Hematopoietic multipotent progenitor cell treated with erythropoietin and hydrocortisone succinate and interleukin-3 and kit ligand, for 6 days (in vitro differentiated cells): ENCODE results near the gene CTBP2.
"Not testable (repeated sequence)": the region's sequence is repeated elsewhere in the genome, so short reads cannot be mapped to it uniquely, and the experiment has no call there.

ENCODE experiments used
- DNase-seq: peaks from one replicate; pipeline ENCODE4 v3.0.0-alpha.2; 2015

The CTBP2 gene

GRCh38 chr10:124991835-124992234 is 168.5 kb downstream of the CTBP2 start:
- no peak for DNase-seq

- no peak for DNase-seq
Observed at GRCh38 chr10:124990671-124991625, 169.4 kb downstream of the CTBP2 start.

GRCh38 chr10:124989526-124989925 is 170.8 kb downstream of the CTBP2 start:
- DNase-seq: no peak

GRCh38 chr10:124988753-124989152 is 171.6 kb downstream of the CTBP2 start:
- not testable (repeated sequence) for DNase-seq

DNA sequence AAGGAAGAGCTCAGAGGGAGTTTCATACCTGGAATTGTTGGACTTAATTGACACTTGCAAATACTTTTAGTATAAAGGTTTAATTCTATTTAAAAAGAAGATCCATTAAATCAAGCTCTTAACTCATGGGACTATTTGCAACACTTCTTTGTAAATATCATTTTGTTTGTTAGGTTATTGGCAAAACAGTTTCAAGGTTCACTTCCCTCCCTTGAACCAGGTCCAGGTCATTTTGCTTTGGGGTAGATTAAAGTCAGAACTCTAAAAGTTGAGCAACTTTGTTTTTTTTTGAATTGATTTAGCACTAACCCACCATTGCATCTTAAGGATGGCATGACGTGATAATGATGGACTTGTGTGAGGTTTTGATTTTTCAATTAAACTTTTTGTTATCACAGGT is 172.6 kb downstream of the CTBP2 start:
- no peak for DNase-seq

GRCh38 chr10:124985162-124985561 is 175.2 kb downstream of the CTBP2 start:
- DNase-seq: no peak

GRCh38 chr10:124984376-124984775 is 176.0 kb downstream of the CTBP2 start:
- no peak for DNase-seq

GRCh38 chr10:124983321-124983720 is 177.0 kb downstream of the CTBP2 start:
- peak; percentile 30 for DNase-seq

- no peak for DNase-seq
Observed at GRCh38 chr10:124978376-124978725, 182.0 kb downstream of the CTBP2 start.

GRCh38 chr10:124977648-124978375 is 182.6 kb downstream of the CTBP2 start:
- DNase-seq: no peak

DNA sequence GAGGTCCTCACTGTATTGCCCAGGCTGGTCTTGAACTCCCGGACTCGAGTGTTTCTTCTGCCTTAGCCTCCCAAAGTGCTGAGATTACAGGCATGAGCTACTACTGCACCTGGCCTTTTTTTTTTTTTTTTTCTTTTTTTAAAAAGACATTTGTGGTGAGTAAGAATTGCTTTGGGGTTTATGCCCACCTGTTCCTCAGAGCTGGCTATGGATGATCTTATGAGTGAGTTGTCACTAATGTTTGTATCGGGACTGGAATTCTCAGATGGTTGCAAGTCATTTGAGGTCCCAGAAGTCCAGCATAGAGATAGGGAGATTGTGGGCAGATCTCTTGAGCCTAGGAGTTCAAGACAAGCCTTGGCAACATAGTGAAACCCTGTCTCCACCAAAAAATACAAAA is 183.2 kb downstream of the CTBP2 start:
- DNase-seq: no peak

DNA sequence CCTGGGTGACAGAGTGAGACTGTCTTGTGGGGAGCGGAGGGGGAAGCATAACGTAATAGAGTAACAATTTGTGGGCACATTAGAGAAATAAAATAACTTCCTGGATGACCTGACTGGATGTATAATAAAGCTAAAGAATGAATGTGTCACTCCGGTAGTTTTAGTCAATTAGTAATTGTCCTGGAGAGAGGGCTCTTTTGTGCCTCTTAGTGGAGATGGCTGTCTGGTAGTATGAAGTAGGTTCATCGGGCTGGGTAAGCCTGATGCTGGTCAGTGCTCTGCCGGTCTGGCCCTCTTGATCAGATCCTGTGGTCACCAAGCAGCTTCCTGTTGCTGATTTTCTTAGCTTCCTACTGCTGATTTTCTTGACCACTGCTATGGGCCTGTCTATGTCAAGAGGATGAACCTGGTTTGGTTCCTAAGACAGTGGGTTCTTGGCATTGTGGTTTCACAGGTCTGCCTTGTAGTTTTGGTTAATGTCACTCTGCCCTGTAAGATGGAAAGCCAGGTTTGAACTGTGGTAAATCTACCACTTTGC is 184.3 kb downstream of the CTBP2 start:
- peak; percentile 42 for DNase-seq

DNA sequence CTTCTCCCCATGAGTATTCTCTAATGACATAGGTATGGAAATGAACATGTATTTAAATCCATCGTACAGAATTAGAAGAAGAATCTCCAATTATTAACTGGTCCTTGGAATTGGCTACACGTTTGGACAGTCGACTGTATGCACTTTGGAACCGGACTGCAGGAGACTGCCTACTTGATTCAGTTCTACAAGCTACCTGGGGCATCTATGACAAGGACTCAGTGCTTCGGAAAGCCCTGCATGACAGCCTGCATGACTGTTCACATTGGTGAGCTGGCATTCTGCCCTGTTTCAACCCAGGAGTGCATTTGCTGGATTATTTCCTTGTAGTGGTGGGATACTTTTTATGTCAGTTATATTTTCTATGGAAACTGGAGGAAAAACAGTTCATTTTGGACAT is 186.2 kb downstream of the CTBP2 start:
- DNase-seq: no peak

GRCh38 chr10:124972637-124973036 is 187.7 kb downstream of the CTBP2 start:
- no peak for DNase-seq

DNA sequence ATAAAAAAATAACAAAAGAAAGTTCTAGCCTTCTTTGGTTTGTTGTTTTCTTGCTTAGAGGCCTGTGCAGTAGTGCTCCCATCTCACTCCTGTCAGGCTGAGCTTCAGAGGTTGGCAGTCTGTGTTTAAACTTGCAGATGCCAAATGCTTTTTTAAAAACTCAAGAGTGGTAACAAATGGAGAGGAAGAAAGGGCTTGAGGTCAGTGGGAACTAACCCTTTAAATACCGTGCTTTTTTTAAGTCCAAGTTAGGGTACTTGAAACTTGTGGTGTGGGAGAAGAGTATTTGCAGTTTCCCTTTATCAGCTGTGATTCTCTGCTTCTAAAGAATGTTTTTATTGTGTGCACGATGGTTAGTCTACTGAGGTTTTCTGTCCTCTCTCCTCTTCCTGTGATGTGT is 189.1 kb downstream of the CTBP2 start:
- DNase-seq: no peak

GRCh38 chr10:124967255-124967654 is 193.1 kb downstream of the CTBP2 start:
- no peak for DNase-seq

- no peak for DNase-seq
Observed at GRCh38 chr10:124966008-124966407, 194.4 kb downstream of the CTBP2 start.

GRCh38 chr10:124963866-124964720 is 196.3 kb downstream of the CTBP2 start:
- DNase-seq: no peak

DNA sequence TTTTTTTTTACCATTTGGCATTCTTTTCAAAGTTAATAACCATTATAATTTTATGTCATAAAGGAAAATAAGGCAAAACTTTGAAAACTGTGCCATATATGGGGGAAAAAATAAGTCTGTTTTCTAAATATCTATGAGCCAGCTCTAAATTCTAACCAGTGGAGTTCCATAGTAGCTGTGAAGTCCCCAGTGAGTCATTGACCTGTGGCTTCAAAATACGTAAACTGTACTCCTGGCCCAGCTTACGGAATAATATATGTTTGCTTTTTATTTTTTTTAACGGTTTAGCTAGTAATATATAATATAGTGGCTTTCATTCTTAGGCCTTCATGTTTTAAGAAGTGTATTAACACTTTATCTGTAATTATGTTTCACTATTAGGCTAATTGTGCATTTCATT is 197.9 kb downstream of the CTBP2 start:
- no peak for DNase-seq

DNA sequence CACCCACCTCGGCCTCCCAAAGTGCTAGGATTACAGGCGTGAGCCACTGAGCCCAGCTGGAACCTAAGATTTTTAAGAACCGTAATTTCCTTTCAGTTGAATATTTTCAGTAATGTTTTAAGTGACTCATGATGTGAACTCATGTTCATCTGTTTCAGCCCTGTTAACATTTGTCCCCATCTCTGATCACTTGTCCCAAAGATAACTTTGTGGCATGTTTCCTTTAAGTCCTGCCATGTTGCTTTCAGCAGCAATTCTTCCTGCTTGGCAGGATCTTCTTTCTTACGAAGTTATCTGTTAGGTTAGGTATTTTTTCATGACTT is 199.2 kb downstream of the CTBP2 start:
- DNase-seq: no peak

DNA sequence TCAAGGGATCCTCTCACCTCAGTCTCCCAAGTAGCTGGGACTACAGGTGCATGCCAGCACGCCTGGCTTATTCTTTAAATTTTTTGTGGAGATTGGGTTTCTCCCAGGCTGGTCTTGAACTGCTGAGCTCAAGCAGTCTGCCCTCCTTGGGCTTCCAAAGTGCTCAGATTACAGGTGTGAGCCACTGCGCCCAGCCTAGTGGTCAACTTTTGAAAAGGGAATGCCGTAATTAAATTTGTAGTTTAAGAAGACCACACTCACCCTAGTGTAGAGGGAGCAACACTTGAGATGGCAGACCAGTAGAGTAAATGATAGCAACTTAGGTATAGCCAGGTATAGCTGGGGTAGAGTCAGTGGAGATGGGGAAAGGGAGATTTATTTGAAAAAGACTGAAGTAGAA is 200.8 kb downstream of the CTBP2 start:
- no peak for DNase-seq

GRCh38 chr10:124957404-124957947 is 202.9 kb downstream of the CTBP2 start:
- peak; percentile 21 for DNase-seq

DNA sequence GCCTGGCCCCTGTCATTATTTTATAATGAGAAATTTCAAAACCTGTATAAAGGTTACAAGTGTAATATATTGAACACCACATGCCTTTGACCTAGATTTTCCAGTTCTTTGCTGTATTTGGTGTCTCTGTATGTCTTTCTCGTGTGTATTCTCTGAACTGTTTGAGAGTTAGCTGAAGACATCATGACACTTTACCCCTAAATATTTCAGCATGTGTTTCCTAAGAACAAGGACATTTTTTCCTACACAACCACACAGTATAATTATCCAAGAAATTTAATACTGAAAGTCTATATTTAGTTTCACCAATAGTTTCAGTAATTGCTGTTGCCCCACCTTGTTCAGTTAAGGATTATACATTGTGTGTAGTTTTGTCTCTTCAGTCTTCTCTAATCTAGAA is 203.6 kb downstream of the CTBP2 start:
- no peak for DNase-seq
